HG03103 (cell line): ENCODE results near the gene ACOXL.

Experiments
- ATAC-seq: cut with Tn5 transposase; IDR thresholded peaks from one replicate; pipeline ENCODE4 v1.9.1; 2021; ENCODE audit warnings: low read depth; ENCODE audit not compliant: unreplicated experiment

The ACOXL gene

DNA sequence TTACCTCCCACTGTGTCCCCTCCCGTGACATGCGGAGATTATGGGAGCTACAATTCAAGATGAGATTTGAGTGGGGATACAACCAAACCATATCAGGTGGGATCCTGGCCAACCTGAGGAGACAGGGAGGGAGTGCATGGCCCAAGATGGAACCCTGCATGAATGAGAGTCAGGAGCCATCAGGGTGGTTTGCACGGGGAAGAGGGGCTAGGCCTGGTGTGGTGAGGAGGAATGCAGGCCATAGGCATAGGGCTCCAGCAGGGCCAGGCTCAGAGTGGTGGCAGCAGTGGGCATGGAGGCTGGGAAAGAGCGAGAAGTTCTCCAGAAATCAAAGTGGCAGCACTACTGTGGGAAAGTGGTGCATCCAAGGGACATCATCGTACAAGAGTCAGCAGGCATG, 314.3 kb downstream of the ACOXL start:
- no peak for ATAC-seq

DNA sequence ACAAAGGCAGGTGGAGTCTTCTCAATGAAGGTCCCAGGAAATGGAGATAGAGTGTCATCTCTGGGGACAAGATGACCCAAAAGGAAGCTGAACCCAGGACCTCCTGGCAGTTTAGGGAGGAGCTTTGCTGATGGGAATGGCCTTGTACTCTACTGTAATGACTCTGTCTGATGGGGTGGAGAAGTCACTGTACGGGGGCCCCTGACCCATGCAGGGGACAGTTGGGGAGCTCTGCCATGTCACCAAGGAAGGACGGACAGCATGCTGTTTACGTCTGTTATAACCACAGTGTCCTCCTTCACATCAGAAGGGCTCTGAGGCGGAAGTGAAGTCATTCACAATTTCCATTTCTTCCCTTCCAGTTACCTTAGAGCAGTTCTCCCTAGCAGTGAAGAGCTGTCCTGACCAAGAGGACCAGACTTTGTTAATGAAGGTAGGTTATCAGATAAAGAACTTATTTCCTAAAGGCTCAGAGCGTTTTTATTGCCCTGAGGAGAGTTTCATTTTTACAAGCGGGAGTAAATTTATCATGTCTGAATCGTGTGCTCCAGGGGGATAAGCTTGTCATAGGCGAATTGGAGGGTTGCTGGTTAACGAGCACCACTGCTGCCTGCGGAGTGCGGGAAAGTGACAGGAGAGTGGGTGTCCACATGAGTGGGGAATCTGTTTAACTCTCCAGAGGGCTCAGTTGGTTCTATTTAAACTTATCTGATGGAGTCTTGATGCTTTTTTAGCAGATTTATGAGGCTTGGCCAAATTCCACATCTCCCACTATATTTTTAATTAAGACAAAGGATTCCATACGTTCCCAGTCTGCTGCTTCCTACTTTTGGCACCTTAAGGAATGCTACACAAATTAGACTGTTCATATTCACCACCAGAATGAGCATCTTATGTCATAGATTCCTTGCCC, 316.7 kb downstream of the ACOXL start:
- ATAC-seq: no peak

DNA sequence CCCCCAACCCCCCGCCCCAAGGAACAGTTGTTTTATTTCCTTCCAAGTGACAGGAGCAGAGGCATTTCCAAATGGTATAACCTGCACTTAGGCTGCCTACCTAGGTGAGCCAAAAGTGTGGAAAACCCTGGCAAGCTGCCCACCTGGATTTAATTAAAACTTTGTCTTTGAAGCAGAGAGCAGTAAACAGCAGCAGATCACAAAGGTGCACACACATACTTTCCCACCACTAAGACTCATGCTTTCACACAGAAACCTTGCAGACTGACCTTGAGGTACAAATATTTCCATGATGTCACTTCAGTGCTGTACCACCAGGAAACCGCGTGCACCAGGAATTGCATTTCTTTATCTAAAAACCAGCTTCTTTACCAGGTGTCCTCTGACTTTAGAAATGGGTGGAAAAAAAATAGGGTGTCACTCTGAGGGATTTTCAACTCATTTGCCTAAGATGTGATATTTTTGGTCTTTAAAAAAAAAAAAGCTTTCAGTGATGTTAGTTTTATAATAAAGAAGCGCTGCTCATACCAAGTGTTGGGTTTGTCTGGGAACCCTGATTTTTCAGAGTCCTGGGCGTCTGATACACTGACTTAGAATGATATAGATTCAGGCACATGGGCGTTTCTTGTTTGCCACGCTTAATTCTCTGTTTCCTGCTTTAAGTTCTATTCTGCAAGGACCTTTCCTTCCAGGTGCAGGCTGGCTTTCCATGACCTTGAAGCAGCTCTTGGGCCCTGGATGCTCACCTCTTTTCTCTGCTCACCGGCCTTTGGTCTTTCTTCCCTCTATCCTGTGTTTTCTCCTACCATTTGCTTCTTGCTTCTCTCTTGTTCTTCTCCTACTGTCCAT, 317.6 kb downstream of the ACOXL start:
- no peak for ATAC-seq

DNA sequence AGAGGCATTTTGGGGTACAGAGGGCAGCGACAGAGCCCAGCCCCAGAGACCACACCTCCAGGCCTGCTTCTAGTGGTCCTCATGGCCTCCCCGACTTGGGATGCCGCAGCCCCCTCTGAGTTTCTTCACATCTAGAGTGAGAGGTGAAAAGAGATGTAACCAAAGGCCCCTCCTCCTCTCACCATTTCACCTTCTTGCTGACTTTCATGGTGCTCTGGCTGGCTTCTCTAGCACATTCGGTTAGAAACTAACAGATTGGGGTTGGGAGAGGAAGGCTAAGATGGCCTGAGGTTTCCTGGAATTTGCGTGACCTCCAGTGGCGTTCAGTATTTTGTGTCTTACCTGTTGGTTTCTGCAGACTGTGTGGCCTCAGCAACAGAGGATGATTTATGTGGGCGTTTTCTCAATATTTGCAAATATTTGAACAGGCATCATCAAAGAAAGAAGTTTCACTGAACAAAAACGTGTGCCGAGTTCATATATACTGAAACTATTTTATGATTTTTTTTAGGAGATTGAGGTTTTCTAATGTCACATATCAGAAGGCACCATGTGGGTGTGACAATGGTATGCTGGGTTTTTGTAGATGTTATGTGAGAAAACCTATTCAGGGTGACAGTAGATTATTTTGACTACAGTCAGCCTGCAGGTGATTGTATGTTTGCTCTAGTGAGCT, 318.5 kb downstream of the ACOXL start:
- no peak for ATAC-seq

DNA sequence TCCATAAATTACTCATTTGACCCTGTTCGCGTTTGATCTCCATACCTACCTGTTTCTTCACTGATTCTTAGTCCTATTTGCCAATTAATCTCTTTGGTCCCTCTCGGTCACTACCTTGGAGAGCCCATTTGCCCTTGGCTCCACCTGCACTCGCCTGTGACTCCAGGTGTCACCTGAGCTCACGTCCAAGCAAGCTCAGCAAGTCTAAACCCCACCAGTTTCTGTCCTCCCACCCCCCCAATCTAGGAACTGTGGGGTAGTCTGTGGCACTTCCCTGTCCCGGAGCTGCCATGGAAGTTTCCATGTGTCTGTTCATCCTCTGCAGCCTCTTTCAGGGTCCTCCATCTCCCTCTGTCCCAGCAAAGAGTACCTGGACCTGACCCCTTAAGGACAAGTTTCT, 320.2 kb downstream of the ACOXL start:
- no peak for ATAC-seq

DNA sequence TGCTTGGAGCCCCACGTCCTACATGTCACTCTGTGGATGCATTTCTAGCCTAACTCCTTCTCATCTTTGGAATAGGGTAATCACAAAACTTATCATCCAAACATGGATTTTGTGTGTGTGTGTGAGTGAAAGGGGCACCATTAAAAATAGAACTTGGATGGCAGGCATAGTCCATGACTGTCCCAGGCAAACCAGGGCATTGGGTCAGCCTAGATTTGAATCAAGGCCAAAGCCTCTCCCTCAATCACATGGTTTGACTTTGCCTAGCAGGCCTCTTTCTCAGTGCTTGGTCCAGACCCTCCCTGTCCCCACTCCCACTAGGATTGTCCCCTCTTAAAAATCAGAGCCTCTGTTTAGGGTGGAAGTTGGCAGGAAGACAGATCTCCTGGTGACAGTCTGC, 320.9 kb downstream of the ACOXL start:
- no peak for ATAC-seq

DNA sequence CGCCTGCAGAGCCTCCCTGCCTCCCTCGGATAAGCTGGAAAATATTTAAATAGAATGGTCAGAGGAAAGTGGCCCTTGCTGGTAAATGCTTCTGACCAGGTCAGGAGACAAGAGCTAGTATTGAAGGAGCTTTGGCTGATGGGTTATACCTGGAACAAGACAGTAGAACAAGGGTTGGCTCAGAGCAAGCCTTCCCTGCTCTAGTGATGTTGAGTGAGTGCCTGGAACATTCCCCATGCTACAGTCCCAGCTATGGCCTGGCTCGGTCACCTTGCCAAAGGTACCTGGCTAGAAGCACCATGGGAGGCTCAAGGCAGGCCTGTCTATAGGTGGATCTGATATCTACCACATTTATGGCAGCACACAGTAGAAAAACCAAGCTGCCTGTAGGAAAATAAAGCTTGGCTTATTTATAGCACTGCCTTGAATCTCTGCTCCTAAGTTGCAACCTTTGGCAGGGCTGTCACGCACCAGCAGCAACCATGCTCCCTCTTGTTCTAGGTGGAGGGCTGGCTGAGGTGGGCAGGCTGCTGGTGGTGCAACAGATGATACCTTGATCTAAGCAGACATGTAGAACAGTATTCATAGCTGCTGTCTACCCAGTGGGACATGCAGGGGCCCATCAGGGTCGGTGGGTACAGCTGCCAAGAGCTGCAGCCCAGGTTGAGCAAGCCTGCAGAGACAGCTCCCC, 321.6 kb downstream of the ACOXL start:
- no peak for ATAC-seq

DNA sequence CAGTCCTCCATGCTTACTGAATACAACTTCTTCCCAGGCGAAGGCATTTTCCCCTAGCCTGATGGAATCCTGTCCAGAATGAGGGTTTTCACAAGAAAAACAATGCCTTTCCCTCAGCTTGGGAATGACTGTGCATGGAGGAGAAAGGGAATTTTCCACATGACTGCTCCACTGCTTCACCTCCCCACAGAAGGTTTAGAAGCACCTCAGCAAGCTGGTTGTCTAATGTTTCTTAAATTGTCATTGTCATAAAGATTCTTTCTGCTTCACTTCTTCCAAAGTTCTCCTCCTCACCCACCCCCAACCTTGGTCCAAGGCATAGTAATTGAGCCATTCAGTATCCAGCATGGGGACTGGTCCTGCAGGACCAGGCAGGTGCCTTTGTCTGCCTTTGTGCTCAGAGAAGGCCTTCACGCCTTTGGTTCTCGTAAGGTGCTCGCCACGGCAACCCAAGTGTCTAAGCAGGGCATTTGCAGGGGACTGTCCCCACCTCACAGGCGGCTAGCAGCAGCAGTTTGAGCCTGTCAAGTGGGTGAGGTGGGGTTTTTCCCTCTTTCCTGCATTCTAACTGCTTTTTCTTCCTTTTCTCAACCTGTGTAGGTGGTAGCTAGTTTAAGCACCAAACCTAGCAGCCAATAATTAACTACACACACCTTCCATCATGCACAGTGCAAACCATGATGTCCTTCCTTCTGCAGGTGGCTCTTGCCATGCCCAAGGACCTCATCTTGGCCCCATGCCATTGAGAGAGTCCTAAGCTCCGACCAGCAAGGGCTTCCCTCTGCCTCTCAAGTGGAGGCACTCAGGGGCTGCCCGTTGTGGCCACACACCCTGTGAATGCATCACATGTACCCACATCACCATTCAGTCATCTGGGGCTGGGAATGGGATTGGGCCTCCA, 322.7 kb downstream of the ACOXL start:
- no peak for ATAC-seq

DNA sequence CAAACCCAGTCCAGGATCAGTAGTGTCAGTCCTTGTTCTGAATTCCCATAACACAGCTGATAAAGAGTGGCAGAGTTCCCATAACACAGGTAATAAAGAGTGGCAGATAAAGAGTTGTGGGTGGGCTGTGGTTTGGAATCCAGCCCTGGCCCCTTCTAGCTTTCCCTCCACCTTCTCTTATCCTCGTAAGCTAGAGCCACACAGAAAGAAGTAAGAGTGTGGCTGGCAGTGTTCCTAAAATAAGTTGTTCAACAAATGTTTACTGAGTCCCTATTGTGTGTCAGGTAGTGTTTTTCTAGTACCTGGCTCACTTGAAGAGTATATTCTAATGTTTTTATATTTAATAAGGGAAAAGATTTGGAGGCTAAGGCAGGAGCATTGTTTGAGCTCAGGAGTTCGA, 323.4 kb downstream of the ACOXL start:
- no peak for ATAC-seq

DNA sequence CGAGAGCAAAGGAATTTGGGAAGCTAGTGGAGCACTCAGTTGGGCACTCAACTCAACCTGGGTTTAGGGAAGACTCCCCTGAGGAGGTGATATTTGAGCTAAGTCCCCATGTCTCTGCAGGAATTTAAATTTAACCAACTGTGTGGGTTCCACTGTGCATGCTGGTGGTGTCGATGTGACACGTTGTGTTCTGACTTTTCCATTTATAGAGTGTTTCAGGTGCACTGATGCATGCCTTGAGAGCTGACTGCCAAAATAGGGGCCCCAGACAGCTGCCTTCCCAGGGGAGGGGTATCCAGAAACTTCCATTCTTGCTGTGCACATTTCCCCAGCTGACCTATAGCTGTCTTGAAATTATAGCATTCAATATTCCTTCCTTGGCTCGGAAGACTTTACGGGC, 324.7 kb downstream of the ACOXL start:
- ATAC-seq: no peak

DNA sequence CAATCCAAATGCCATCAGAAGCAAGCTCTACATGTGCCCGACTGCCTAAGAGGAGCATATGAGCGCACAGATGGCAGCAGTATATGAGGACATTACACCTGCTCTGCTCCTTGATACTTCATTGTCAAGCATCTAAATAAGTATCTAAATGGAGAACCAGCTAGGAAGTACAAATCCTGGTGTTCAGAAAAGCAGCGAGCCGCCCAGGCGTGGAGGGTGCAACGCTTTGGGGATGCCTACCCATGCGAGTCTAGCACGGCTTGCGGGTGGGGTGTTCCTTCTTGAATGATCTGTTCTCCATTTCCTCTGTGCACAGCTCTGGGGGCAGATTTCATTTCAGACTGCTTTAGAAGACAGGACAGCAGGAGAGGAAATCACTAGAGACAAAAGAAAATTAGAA, 325.3 kb downstream of the ACOXL start:
- no peak for ATAC-seq

DNA sequence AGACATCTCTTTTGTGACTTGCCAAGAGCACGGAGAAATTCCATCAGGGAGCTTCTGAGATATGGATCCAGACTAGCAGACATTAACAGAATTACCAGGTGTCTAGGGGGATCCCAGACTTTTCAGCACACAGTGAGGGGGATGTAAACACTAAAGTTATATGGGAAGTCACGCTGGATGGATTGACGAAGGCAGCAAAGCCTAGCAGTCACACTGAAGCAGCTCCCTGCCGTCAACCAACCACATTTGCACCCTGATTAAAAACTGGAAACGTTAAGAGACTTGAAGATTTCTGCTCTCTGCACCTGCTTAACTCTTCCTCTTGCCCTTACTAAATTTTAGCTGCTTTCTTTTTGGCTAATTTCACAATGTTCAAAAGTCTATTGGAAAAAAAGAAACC, 325.9 kb downstream of the ACOXL start:
- ATAC-seq: no peak

DNA sequence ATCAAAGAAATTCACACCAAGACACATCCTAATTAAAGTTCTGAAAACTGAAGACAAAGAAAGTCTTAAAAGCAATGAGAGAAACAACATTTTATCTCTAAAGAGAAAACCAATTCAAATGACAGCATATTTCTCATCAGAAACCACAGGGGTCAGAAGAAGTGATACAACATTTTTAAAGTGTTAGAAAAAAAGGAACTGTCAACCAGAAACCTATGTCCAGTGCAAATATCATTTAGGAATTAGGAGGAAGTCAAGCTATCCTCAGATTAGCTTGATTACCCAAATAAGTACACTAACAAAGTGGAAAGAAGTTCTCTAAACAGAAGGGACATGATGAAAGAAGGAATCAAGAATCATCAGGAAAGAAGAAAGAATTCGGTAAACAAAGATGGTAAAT, 328.8 kb downstream of the ACOXL start:
- no peak for ATAC-seq

DNA sequence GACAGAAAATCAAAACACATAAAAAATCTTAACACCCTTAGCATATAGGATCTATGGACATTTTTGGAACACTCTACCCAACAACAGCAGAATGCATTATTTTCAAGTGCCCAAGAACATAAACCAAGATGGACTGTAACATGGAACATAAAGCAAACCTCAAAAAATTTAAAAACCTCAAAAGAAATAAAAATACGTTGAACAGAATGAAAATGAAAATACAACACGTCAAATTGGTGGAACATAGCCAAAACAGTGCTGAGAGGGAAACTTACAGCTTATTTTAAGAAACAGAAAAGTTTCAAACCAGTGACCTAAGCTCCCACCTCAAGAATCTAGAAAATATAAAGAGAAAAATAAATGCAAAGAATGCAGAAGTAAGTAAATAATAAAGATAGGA, 330.0 kb downstream of the ACOXL start:
- no peak for ATAC-seq

DNA sequence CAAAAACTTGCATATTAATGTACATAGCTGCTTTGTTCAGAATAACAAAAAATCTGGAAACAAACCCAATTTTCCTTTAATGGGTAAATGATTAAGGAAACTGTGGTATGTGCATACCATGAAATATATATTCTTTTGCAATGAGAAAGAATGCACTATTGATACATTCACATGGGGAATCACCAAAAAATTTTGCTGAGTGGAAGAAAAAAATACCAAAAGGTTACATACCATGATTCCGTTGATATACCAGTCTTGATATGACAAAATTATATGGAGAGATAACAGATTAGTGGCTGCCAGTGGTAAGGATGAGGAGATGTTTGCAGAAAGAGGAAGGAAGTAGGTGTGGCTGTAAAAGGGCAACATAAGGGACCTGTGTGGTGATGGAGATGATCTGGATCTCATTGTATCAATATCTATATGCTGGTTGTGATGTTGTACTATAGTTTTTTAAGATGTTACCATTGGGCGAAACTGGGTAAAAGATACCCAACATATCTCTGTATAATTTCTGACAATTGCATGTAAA, 333.8 kb downstream of the ACOXL start:
- ATAC-seq: no peak

DNA sequence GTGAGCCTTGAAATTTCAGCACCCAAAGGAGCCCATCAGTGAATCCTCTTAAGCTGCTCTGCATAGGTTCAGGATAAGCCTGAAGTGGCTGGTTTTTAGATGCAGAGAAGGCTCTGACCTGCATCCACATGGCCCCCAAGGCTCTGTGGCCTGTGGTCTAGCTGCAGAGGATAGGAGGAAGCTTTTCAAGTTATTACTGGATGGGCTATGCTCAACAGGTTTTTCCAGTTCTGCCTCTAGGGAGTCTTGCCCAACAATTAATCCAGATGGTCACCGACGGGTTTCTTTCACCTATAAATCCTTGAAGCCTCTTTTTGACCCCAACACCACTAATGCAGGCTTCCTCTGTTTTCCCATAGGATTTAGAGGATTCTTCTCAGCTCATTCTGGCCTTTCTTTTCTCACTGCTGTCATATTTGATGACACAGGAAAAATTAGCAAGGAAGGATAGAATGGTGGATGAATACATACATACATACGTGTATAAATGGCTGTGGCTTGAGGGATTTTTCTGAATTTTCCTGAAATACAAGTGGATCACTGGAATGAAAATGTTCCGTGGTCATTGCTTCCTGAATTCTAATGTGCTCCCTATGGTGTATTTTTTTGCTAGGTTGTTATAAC, 336.2 kb downstream of the ACOXL start:
- ATAC-seq: no peak

DNA sequence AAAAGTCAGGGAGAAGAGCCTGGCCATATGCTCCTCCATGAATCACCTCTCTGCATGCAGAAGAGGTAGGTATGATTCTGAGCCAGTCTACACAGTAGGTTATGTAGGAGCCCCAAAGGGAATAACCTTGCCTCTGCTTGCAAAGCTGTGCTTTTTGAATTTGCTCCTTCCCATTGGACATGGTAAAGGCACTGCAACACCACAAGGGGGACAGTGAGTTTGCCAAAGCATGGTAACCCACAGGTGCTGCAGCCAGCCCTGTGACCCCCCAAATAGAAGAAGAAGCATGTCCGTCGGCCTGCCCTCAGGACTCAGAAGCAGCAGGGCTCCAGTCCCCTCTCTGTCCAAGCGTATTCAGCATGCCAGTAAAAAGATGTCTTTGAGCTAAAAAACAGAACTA, 337.3 kb downstream of the ACOXL start:
- ATAC-seq: no peak

DNA sequence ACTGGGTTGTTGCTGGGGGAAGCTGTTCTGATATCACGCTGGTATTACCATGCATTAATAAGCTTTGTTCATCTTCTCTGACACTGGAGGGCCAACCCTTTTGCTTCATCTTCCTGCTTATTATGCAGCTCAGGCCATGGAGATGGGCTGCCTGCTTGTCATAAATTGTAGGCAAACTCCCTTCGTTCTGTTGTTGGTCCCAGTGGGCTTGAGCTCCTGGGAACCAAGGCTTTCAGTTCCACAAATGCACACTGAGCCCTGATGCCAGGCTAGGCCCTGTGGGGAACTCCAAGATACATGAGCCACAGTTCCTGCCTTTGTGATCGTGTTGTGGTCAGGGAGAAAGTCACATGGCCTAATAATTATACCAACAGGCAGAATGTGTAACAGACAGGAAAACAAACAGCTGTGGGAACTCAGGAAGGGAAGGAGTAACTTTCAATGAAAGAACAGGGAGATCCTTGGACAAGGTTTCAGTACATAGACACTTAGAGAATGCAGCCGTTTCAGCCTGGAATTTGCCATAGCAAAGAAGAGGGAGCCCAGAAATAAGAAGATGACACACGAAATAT, 339.3 kb downstream of the ACOXL start:
- ATAC-seq: no peak
